HG03378 (cell line): ENCODE data around the gene PTPN13.

ENCODE experiments used
- ATAC-seq: cut with Tn5 transposase; IDR thresholded peaks from one replicate; pipeline ENCODE4 v1.9.1; 2021; ENCODE audit warnings: mild to moderate bottlenecking, moderate library complexity; ENCODE audit not compliant: unreplicated experiment

Gene PTPN13

DNA sequence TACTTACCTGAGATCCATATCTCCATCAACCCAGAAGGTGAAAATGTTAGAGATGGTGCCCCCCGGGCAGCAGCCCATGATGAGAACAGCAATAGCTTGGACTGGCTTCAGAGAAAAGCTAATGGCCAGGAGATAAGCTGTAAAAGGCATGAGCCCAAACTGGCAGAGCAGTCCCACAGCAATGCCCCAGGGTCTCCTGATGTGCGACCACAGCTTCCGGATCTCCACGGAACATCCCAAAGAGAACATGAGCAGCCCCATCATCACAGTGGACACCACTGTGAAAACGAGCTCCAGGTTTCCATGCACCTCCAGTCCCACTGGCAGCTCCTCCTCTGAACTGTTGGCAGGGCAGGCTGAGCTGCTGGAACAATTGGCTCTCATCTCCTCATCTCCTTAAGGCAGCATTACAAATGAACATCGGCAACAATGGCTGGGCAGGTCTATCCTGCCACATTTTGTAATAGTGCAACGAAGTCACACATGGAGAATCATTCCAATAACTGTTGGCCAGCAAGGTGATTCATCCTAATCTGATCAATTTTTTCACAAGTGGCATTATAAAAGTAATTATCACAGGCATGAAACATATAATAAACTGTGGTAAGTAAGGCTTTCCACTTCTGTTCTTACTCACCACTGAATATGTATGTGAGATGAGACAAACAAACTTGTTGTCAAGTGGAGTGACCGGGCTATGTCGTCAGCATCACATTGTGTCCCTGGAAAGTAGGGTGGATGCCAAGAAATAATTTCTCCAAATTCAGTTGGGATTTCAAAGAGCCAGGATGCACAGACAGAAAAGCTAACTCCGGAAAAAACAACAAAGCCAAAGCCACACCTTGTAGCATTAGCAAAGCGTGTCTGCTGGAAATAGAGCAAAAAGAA is 254.9 kb downstream of the PTPN13 start, which contains the start of gene SLC10A6:
TSS of gene SLC10A6 (minus strand) at position 653 of the 888 bp plus-strand sequence. CDS start at position 384, 269 bp downstream.
- no peak for ATAC-seq

DNA sequence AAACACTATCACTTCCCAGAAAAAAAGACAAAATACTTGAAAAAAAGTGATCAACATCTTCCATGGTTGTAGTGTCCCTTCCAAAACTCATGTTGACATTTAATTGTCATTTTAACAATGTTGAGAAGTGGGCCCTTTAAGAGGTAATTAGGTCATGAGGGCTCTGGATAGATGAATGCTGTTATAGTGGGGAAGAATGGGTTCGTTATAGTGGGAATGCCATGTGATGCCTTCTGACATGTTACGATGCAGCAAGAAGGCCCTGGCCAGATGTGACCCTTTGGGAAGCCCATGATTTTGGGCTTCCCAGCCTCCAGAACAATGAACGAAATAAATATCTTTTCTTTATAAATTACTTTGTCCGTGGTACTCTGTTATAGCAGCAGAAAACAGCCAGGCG is 259.1 kb downstream of the PTPN13 start:
- no peak for ATAC-seq

DNA sequence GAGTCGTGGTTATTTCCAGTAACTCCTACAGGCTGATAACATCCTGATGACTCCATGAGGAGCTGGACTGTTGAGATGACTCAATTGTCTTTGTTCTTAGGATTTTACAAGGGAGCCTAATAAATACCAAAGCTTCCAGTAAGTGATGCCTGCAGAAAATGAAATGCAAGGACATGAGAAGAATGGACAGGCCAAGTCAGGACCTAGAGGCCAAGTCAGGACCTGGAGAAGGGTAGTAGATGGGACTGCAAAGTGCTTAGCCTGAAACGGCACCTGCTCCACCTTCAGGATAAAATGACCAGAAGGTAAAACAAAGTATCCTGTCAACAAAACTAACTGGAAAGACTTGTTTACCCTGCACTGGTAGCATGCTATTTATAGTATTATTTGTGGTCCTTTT is 261.5 kb downstream of the PTPN13 start:
- no peak for ATAC-seq

DNA sequence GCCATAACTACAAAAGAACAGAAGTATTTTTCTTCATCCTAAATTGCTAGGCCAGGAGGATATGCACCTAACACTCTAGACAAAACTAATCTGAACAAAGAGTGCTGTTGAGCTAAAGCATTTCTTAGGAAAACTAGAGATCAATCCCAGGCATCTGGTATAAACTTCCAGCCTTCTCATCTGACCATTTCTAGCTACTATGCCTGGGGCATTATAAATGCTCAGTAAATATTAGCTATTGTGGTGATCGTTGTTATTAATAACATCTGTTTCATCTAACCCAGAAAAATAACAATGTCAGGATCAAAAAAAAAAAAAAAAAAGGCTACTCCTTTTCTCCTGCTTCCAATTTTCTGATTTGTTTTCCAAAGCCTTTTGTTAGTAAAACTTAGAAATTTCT is 262.8 kb downstream of the PTPN13 start:
- ATAC-seq: no peak

DNA sequence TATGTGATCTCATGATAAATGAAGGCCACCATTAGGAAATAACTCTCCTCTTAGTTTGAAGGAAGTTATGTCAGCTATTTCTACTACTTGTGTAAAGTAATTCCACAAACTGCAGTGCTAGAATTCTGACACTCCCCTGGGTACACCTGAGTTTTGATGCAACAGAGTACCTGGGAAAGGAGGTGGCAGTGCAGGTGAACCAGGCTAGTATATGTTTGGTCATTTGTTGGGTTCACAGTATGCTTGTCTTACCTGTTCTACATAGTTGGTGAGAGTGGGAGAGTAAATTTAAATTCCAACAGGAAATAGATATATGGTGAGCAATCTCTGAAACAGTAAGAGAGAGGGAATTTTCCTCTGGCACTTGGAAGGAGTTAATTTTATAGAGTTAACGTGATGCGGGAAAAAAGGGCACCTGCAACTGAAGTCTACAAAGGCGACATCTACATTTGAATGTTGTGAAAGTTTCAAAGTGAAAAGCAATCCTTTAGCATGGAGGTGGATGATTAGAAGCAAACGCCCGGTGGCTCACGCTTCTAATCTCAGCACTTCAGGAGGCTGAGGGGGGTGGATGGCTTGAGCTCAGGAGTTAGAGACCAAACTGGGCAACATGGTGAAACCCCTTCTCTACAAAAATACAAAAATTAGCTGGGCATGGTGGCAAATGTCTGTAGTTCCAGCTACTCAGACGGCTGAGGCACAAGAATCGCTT is 263.4 kb downstream of the PTPN13 start:
- ATAC-seq: no peak
